Gastroesophageal sphincter (tissue), 4 donors: ENCODE results near the gene SYCP2L. TPM values are rescaled to one million over a fixed set of nuclear protein-coding genes. Genes with fewer than 3 reads are reported as not detected.
A peak's percentile ranks its signal among the peaks of the same experiment; 100 is the strongest.

ENCODE experiments used
- ATAC-seq: fragments of 150-250 bp; one replicate; pipeline ENCODE4 v1.9.1; 2016; ENCODE audit warnings: mild to moderate bottlenecking, moderate library complexity
- H3K27ac ChIP-seq, 4 donors: fragments of 200-600 bp; sonication (generic) in 3 of 4; 1 replicate in 3 of 4; 2 replicates in 1 of 4; pipeline ENCODE4 v1.5.1; 2016 to 2019
- H3K27me3 ChIP-seq: fragments of 200-600 bp; sonication (generic); one replicate; pipeline ENCODE4 v1.5.1; 2019
- H3K36me3 ChIP-seq, 2 donors: fragments of 200-600 bp; sonication (generic); one replicate each; pipeline ENCODE4 v1.5.1; 2019; ENCODE audit warnings: control low read depth in 1 of 2
- H3K4me1 ChIP-seq, 3 donors: fragments of 200-600 bp; sonication (generic); 1 replicate in 2 of 3; 2 replicates in 1 of 3; pipeline ENCODE4 v1.5.1; 2016 to 2019; ENCODE audit warnings: control low read depth in 2 of 3
- H3K4me3 ChIP-seq, 2 donors: fragments of 200-600 bp; sonication (generic); one replicate each; pipeline ENCODE4 v1.5.1; 2019; ENCODE audit warnings: mild to moderate bottlenecking in 1 of 2, moderate library complexity in 1 of 2
- H3K9me3 ChIP-seq, 3 donors: fragments of 200-600 bp; sonication (generic); one replicate each; pipeline ENCODE4 v1.5.1; 2017 to 2019; ENCODE audit warnings: control low read depth in 2 of 3
- EP300 ChIP-seq: sonication (generic); formaldehyde crosslinking; IDR thresholded peaks from one replicate; pipeline ENCODE4 v1.6.1; 2017; ENCODE audit warnings: antibody characterized with exemption, mild to moderate bottlenecking
- POLR2A ChIP-seq, 2 donors: fragments of 450-650 bp; IDR thresholded peaks; one replicate each; pipeline ENCODE4 v1.6.1; 2017; ENCODE audit warnings: antibody characterized with exemption in 2 of 2, mild to moderate bottlenecking in 2 of 2, moderate library complexity in 1 of 2
- POLR2AphosphoS5 ChIP-seq: sonication (generic); formaldehyde crosslinking; IDR thresholded peaks from one replicate; pipeline ENCODE4 v1.6.1; 2017; ENCODE audit warnings: antibody characterized with exemption
- WGBS, 2 donors: methylation state at CpG; one replicate each; pipeline ENCODE4 v1.1.5; 2018; ENCODE audit warnings: low coverage in 1 of 2; 5-methylcytosine and 5-hydroxymethylcytosine counted together
- total RNA-seq, 4 donors: library from RNA; depleted of rRNA; stranded (reverse); fragments of >200 nt; gene quantifications; one replicate each; pipeline ENCODE4 v1.1.0, GENCODE V29; 2016
- TF ChIP-seq, protein P1 (sequence below), 4 experiments: fragments of 200-600 bp in 2 of 4; fragments of 450-650 bp in 2 of 4; sonication (generic) in 1 of 4; IDR thresholded peaks; one replicate each; pipeline ENCODE4 v1.5.1; 2017 to 2019; ENCODE audit warnings: antibody characterized with exemption in 4 of 4, mild to moderate bottlenecking in 2 of 4, moderate library complexity in 2 of 4

SYCP2L gene
- total RNA-seq, 4 donors from 2014 or later: 0.40 to 5.7 (median 1.6) TPM

DNA sequence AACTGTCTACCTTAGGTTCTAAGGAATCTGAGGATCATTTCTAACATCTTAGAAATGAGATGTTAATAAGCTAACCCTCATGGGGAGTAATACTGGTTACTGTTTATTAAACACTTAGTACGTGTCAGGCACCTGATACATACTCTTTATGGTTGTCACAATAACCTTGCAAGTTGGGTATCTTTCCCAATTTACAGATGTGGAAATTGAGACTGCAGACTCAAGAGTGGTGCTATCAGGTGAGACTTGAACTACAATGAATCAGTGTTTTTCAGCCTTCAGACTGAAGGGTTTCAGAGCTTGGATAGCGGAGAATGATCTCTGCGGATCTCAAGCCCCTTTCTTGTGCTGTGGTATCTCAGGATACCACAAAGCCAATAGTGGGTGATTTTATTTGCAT, 130.2 kb downstream of the SYCP2L start:
- Histone ChIP-seq H3K4me1 (peaks cover 0 to 17% (median 0%) of the 10 kb centered on the region in 3 donors), H3K27ac (no peak overlapping the region), H3K4me3 (no peak overlapping the region), H3K9me3 (no peaks in the 10 kb centered on the region), H3K36me3 (no peaks in the 10 kb centered on the region), H3K27me3 (peaks cover 6% of the 10 kb centered on the region)
- WGBS, 2 donors: 93 to 97% methylated on average over 3 of the region's 3 CpGs
- TF ChIP-seq POLR2AphosphoS5 (no peak), POLR2A (IDR thresholded peaks at IDR 0.05) (no peak), EP300 (no peak)
- TF ChIP-seq, protein P1, sequence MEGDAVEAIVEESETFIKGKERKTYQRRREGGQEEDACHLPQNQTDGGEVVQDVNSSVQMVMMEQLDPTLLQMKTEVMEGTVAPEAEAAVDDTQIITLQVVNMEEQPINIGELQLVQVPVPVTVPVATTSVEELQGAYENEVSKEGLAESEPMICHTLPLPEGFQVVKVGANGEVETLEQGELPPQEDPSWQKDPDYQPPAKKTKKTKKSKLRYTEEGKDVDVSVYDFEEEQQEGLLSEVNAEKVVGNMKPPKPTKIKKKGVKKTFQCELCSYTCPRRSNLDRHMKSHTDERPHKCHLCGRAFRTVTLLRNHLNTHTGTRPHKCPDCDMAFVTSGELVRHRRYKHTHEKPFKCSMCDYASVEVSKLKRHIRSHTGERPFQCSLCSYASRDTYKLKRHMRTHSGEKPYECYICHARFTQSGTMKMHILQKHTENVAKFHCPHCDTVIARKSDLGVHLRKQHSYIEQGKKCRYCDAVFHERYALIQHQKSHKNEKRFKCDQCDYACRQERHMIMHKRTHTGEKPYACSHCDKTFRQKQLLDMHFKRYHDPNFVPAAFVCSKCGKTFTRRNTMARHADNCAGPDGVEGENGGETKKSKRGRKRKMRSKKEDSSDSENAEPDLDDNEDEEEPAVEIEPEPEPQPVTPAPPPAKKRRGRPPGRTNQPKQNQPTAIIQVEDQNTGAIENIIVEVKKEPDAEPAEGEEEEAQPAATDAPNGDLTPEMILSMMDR (IDR thresholded peaks at IDR 0.05): no peak
- no peak for ATAC-seq

DNA sequence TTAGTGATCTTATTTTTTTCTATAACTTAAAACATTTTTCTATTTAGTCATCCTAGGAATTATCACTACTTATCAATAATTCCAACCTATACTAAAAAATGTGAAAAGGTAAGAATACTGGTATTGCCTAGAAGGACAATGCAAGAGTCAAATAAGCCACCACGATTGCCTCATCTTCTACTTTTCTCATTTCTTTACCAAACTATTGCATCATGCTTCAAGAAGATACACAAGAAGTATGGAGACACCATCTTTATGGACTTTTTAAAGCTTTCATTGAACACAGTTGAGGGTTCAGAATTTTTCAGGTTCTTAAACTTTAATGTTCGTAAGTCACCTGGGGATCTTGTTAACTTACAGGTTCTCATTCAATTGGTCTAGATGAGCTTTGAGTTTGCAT, 131.4 kb downstream of the SYCP2L start:
- H3K27me3 ChIP-seq: peaks cover 6% of the 10 kb centered on the region
- peaks cover 0 to 21% (median 0%) of the 10 kb centered on the region in 3 donors for H3K4me1 ChIP-seq
- no peak overlapping the region for H3K4me3 ChIP-seq
- H3K27ac ChIP-seq: no peak overlapping the region
- TF ChIP-seq POLR2A (IDR thresholded peaks at IDR 0.05) (no peak), POLR2AphosphoS5 (no peak), EP300 (no peak)
- TF ChIP-seq, protein P1 (IDR thresholded peaks at IDR 0.05): no peak
- WGBS, 2 donors: 84 to 96% methylated on average over 2 of the region's 2 CpGs
- H3K9me3 ChIP-seq: no peaks in the 10 kb centered on the region
- ATAC-seq: no peak
- H3K36me3 ChIP-seq: no peaks in the 10 kb centered on the region

DNA sequence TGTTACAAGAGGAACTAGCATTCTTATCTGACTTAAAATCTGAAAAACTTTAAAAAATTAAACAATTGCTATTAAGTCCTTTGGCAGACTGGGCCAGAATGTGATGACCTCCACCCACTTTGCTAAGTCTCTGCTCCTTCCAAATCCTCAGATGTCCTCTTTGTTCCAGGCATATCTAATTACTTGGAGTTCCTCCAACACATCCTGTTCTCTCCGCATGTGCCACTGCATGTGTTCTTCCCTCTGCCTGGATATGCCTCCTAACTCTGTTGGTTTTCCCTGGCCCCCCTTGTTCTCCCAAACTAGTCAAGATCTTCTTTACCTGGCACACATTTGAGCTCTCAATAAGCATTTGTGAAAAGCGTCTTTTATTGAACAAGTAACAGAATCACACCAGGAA, 134.2 kb downstream of the SYCP2L start:
- no peak overlapping the region for H3K4me3 ChIP-seq
- H3K9me3 ChIP-seq: no peaks in the 10 kb centered on the region
- H3K27me3 ChIP-seq: peaks cover 2% of the 10 kb centered on the region
- WGBS, 2 donors: 40 to 61% methylated on average over 2 of the region's 2 CpGs
- H3K4me1 ChIP-seq: peaks cover 0 to 21% (median 0%) of the 10 kb centered on the region in 3 donors
- no peaks in the 10 kb centered on the region for H3K36me3 ChIP-seq
- TF ChIP-seq, protein P1 (IDR thresholded peaks at IDR 0.05): no peak
- TF ChIP-seq POLR2AphosphoS5 (no peak), EP300 (no peak), POLR2A (IDR thresholded peaks at IDR 0.05) (no peak)
- no peak overlapping the region for H3K27ac ChIP-seq
- no peak for ATAC-seq

DNA sequence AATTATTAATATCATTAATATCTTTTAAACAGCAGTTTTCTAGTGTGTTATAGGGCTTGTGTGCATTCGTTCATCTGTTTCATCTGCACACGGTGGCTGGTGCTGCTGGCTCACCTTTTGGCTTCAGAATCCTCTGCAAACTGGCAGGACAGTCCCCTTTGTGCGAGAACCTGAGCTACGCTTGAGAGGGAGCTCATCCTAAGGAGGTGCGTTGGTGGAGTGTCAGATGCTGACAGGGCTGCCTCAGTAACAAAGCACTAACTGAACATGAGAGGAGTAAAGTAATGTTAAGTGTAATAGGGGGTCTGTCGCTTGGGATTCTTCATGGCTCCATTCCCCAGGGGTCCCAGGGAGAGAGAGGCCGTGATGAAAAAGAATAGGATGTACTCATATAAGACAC, 134.9 kb downstream of the SYCP2L start:
- no peak for ATAC-seq

DNA sequence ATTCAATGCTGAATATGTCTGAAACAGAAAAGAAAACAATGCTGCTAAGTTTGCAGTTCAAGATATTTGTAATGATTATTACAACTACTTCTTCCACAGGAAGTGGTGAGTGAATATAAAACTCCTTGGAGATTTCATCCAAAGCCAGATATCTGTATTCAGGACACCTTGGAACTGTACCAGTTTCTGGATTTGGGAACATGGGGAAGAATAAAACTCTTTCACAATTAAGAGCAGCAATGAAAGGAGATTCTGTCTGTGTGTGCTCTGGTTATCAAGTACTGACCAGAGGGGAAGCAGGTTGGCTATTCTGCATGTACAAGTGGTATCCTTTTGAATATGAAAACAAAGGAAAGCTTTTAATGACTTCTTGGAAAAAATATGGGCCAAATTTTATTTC, 136.2 kb downstream of the SYCP2L start:
- H3K4me3 ChIP-seq: no peak overlapping the region
- H3K27me3 ChIP-seq: peaks cover 12% of the 10 kb centered on the region
- no peaks in the 10 kb centered on the region for H3K36me3 ChIP-seq
- TF ChIP-seq EP300 (no peak), POLR2AphosphoS5 (no peak), POLR2A (IDR thresholded peaks at IDR 0.05) (no peak)
- TF ChIP-seq, protein P1 (IDR thresholded peaks at IDR 0.05): no peak
- ATAC-seq: peak; percentile 46
- H3K4me1 ChIP-seq: peaks cover 0 to 21% (median 0%) of the 10 kb centered on the region in 3 donors
- H3K27ac ChIP-seq: no peak overlapping the region
- no peaks in the 10 kb centered on the region for H3K9me3 ChIP-seq

More for the DNA sequence above, 134.9 kb downstream of the SYCP2L start:
- H3K4me3 ChIP-seq: no peak overlapping the region
- H3K4me1 ChIP-seq: peaks cover 0 to 21% (median 0%) of the 10 kb centered on the region in 3 donors
- H3K27ac ChIP-seq: no peak overlapping the region
- TF ChIP-seq POLR2AphosphoS5: no peak
- no peak for TF ChIP-seq EP300
- TF ChIP-seq, protein P1 (IDR thresholded peaks at IDR 0.05): no peak
- TF ChIP-seq POLR2A (IDR thresholded peaks at IDR 0.05): no peak
- H3K27me3 ChIP-seq: peaks cover 7% of the 10 kb centered on the region
- WGBS, 2 donors: 63 to 84% methylated on average over 5 to 6 of the region's 7 CpGs
- H3K9me3 ChIP-seq: no peaks in the 10 kb centered on the region
- no peaks in the 10 kb centered on the region for H3K36me3 ChIP-seq
